Stimulated activated CD4-positive, alpha-beta T cell treated with anti-CD3 and anti-CD28 coated beads, TNF-alpha, amount 100 ng/mL, for 24 hours (primary cell): ENCODE data around the gene AGAP1.

Source experiments
- DNase-seq, 3 experiments: peaks; one replicate each; pipeline ENCODE4 v3.0.0-alpha.2; 2020; ENCODE audit warnings: low read depth in 3 of 3

The AGAP1 gene

GRCh38 chr2:236092714-236093113 lies 598.9 kb downstream of the AGAP1 start:
- DNase-seq: no peak

GRCh38 chr2:236093134-236093533 lies 599.3 kb downstream of the AGAP1 start:
- no peak for DNase-seq

- no peak for DNase-seq
Measured at GRCh38 chr2:236095504-236095903, 601.7 kb downstream of the AGAP1 start.

- DNase-seq: no peak
Measured at GRCh38 chr2:236101311-236101950, 607.6 kb downstream of the AGAP1 start.

- no peak for DNase-seq
Measured at GRCh38 chr2:236102971-236103370, 609.1 kb downstream of the AGAP1 start.

- no peak for DNase-seq
Measured at GRCh38 chr2:236103981-236104380, 610.1 kb downstream of the AGAP1 start.

- DNase-seq: no peak
Measured at GRCh38 chr2:236105955-236106607, 612.2 kb downstream of the AGAP1 start.

GRCh38 chr2:236106761-236107160 lies 612.9 kb downstream of the AGAP1 start:
- no peak for DNase-seq

- DNase-seq: no peak
Measured at GRCh38 chr2:236107536-236107935, 613.7 kb downstream of the AGAP1 start.

GRCh38 chr2:236107942-236108625 lies 614.2 kb downstream of the AGAP1 start:
- no peak for DNase-seq

GRCh38 chr2:236109061-236109460 lies 615.2 kb downstream of the AGAP1 start:
- no peak for DNase-seq

- no peak for DNase-seq
Measured at GRCh38 chr2:236109473-236109872, 615.6 kb downstream of the AGAP1 start.

GRCh38 chr2:236112466-236112865 lies 618.6 kb downstream of the AGAP1 start:
- DNase-seq: no peak

GRCh38 chr2:236113425-236113824 lies 619.6 kb downstream of the AGAP1 start:
- DNase-seq: no peak

- DNase-seq: no peak
Measured at GRCh38 chr2:236113948-236114347, 620.1 kb downstream of the AGAP1 start.

- no peak for DNase-seq
Measured at GRCh38 chr2:236114959-236115358, 621.1 kb downstream of the AGAP1 start.

GRCh38 chr2:236117401-236117800 lies 623.6 kb downstream of the AGAP1 start:
- DNase-seq: no peak

- DNase-seq: no peak
Measured at GRCh38 chr2:236117861-236118269, 624.0 kb downstream of the AGAP1 start.

GRCh38 chr2:236119003-236119402 lies 625.2 kb downstream of the AGAP1 start:
- DNase-seq: no peak

- no peak for DNase-seq
Measured at GRCh38 chr2:236119476-236119875, 625.6 kb downstream of the AGAP1 start.

GRCh38 chr2:236120141-236120601 lies 626.3 kb downstream of the AGAP1 start:
- no peak for DNase-seq

GRCh38 chr2:236120829-236121228 lies 627.0 kb downstream of the AGAP1 start:
- DNase-seq: no peak

- DNase-seq: no peak
Measured at GRCh38 chr2:236121546-236121945, 627.7 kb downstream of the AGAP1 start.
